SK-N-MC (cell line): ENCODE data around the gene PRKCZ.

Source experiments
- EZH2 ChIP-seq: fragments of 200-600 bp; sonication (generic); IDR thresholded peaks from one replicate; pipeline ENCODE4 v1.6.1; 2017; ENCODE audit warnings: antibody characterized with exemption
- POLR2AphosphoS5 ChIP-seq: IDR thresholded peaks from 2 replicates; pipeline ENCODE4 v1.6.1; 2012; ENCODE audit warnings: mild to moderate bottlenecking, low read depth, low read length, borderline replicate concordance

DNA sequence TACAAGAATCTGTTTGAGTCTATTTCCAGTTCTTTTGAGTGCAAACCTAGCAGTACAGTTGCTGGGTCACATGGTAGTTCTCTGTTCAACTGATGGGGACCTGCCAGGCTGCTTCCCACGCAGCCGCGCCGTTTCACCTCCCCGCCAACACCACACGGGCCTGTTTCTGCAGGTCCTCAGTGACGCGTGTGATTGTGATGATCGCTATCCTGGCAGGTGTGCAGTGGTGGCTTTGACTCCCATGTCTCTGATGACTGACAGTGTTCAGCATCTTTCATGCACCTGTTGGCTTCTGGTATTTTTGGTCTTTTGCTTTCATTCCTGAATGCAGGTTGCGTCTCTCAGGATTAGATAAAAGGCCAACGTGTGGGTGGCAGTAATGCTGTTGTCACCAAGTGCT lies 102.7 kb downstream of the PRKCZ start:
- TF ChIP-seq EZH2 (no peak), POLR2AphosphoS5 (no peak)
